GM21619 (cell line): ENCODE results near the gene PPT2.

Source experiments
- ATAC-seq: cut with Tn5 transposase; IDR thresholded peaks from one replicate; pipeline ENCODE4 v1.9.1; 2021; ENCODE audit not compliant: unreplicated experiment

The PPT2 gene

GRCh38 chr6:32151863-32152768 is 1.8 kb upstream of the PPT2 start, which contains the start of gene PRRT1:
PRRT1 (minus strand) TSS chr6:32151939; CDS start chr6:32151827, 112 bp downstream.
- ATAC-seq = no peak

- no peak for ATAC-seq
These were observed 975 bp upstream of the PPT2 start for GRCh38 chr6:32152769-32153563.

- no peak for ATAC-seq
These were observed 697 bp downstream of the PPT2 start for GRCh38 chr6:32154514-32155161.

- ATAC-seq = no peak
These were observed 3.0 kb downstream of the PPT2 start for GRCh38 chr6:32156891-32157290.

- no peak for ATAC-seq
These were observed 4.1 kb downstream of the PPT2 start for GRCh38 chr6:32158052-32158451.

- no peak for ATAC-seq
These were observed 9.8 kb downstream of the PPT2 start for GRCh38 chr6:32163559-32164258.

- ATAC-seq = no peak
These were observed 10.4 kb downstream of the PPT2 start, which contains the start of gene EGFL8 for GRCh38 chr6:32164295-32164694. EGFL8 (plus strand) TSS chr6:32164595; CDS start chr6:32166166, 1,571 bp downstream.

- ATAC-seq = no peak
These were observed 12.6 kb downstream of the PPT2 start for GRCh38 chr6:32166411-32167061.

GRCh38 chr6:32167154-32167760 is 13.3 kb downstream of the PPT2 start:
- no peak for ATAC-seq

- ATAC-seq = no peak
These were observed 13.9 kb downstream of the PPT2 start for GRCh38 chr6:32167761-32168262.

- ATAC-seq = no peak
These were observed 14.4 kb downstream of the PPT2 start for GRCh38 chr6:32168350-32168749.

GRCh38 chr6:32168807-32169591 is 15.1 kb downstream of the PPT2 start:
- no peak for ATAC-seq

- ATAC-seq = no peak
These were observed 16.4 kb downstream of the PPT2 start for GRCh38 chr6:32170294-32170693.

- ATAC-seq = no peak
These were observed 17.3 kb downstream of the PPT2 start for GRCh38 chr6:32171234-32171633.

GRCh38 chr6:32173051-32173727 is 19.2 kb downstream of the PPT2 start:
- no peak for ATAC-seq

GRCh38 chr6:32174416-32174815 is 20.5 kb downstream of the PPT2 start:
- ATAC-seq = no peak

GRCh38 chr6:32175322-32175710 is 21.4 kb downstream of the PPT2 start:
- no peak for ATAC-seq
